Measurements from ENCODE around the gene MYO9A.

- no peak for TF ChIP-seq CTCF (IDR thresholded peaks at IDR 0.05)
- no peak for TF ChIP-seq EZH2 (IDR thresholded peaks at IDR 0.05)
Observed at GRCh38 chr15:72058585-72058984, 59.4 kb downstream of the MYO9A start.

Measured in neural progenitor cell (in vitro differentiated cells).